ENCODE data around the gene CACNA1E. TPM values are rescaled to one million over a fixed set of nuclear protein-coding genes. Genes with fewer than 3 reads are reported as not detected.

The CACNA1E gene
- polyA plus RNA-seq, 3 donors from 2014 or later: not detected

DNA sequence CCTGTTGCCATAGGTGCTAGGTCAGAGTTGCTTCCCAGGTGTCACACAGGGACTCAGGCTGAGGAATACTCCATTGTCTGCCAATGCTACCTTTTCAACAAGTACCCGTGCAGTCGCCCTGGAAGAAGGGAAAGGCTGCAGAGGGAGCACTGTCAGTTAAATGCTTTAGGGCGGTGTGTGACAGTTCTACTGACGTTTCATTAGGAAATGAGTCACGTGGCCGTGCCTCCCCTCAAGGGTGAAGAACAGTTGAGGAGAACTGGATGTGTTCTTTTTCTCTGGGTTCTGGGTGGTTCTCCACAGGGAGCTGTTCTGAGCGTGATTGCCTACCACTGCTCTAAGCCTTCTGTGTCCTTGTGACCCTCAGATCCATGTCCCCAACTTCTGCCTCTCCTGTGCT, 197.6 kb downstream of the CACNA1E start:
- Mint-ChIP-seq H3K27me3 (ENCODE audit: low read depth in 3 of 3) (peaks cover 0 to 2% (median 0%) of the 10 kb centered on the region in 3 donors), H3K36me3 (no peaks in the 10 kb centered on the region), H3K9me3 (no peaks in the 10 kb centered on the region), H3K4me1 (no peaks in the 10 kb centered on the region), H3K4me3 (no peak overlapping the region), H3K27ac (no peak overlapping the region)
- no peak for DNase-seq

DNA sequence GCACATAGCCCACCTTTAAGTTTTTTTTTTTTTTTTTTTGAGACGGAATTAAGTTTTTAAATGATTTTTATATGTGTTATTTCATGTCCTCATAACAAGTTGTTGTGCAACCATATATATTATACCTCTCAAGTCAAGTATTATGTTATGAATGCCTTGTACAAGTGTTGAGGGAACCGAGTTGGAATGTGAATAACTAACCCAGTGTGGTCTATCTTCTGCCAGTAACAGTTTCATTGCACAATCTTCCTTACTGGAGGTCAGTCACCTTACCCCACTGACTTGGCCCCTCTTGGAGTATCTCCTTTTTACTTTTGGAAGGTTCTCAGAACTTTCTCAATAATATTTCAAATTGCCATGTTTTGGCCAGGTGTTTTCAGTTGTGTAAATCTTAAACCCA, 201.9 kb downstream of the CACNA1E start:
- H3K9me3 Mint-ChIP-seq: peaks cover 0 to 6% (median 0%) of the 10 kb centered on the region in 6 donors
- H3K27me3 Mint-ChIP-seq (ENCODE audit: low read depth in 3 of 3): no peaks in the 10 kb centered on the region
- DNase-seq: no peak
- H3K36me3 Mint-ChIP-seq: no peaks in the 10 kb centered on the region
- no peak overlapping the region for H3K4me3 Mint-ChIP-seq
- H3K27ac Mint-ChIP-seq: no peak overlapping the region
- H3K4me1 Mint-ChIP-seq: no peaks in the 10 kb centered on the region

DNA sequence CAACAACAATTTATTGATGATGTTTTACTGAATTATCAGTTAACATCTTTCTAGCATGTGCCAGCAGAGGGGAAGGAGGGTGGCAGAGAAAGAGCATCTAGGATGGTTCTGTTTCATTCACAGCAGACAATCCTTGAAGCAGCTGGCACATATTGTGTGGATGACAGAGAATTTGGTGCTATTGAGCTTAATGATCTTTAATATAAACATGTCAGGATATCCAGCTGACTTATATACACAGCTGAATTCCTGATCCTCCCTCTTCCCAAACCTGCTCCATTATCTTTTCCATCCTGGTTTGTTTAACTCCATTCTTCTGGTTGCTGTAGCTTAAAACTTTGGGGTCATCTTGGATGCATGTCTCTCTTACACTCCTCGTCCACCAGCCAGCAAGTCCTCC, 218.6 kb downstream of the CACNA1E start:
- DNase-seq: no peak
- peaks cover 0 to under 1% (median 0%) of the 10 kb centered on the region in 6 donors for H3K9me3 Mint-ChIP-seq
- no peaks in the 10 kb centered on the region for H3K4me1 Mint-ChIP-seq
- H3K27ac Mint-ChIP-seq: peak overlapping the region in 1 of 6 donors; percentile 17
- no peak overlapping the region for H3K4me3 Mint-ChIP-seq
- no peaks in the 10 kb centered on the region for H3K36me3 Mint-ChIP-seq
- peaks cover 0 to 5% (median 3%) of the 10 kb centered on the region in 3 donors for H3K27me3 Mint-ChIP-seq (ENCODE audit: low read depth in 3 of 3)

DNA sequence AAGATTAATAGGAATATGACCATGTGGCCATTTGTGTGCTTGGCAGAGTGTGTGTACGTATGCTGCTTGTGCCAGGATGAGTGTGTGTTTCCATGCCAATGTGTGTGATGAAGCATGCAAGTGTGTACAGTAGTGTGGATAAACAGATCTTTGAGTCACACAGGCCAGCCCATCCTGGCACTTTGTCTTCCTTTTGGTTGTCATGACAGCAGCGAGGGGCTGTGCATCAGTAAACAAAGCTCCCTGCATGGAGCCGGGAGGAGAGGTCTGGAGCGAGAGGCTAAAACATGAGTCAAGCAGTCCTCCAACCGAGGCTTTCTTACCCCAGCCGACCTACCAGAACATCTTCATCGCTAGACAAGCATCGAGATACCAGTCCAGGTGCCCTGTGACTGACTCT, 221.2 kb downstream of the CACNA1E start:
- DNase-seq: no peak
- H3K36me3 Mint-ChIP-seq: no peaks in the 10 kb centered on the region
- peaks cover 0 to 2% (median 0%) of the 10 kb centered on the region in 6 donors for H3K9me3 Mint-ChIP-seq
- no peaks in the 10 kb centered on the region for H3K4me1 Mint-ChIP-seq
- no peak overlapping the region for H3K4me3 Mint-ChIP-seq
- H3K27me3 Mint-ChIP-seq (ENCODE audit: low read depth in 3 of 3): peaks cover 0 to 2% (median 2%) of the 10 kb centered on the region in 3 donors
- H3K27ac Mint-ChIP-seq: no peak overlapping the region

DNA sequence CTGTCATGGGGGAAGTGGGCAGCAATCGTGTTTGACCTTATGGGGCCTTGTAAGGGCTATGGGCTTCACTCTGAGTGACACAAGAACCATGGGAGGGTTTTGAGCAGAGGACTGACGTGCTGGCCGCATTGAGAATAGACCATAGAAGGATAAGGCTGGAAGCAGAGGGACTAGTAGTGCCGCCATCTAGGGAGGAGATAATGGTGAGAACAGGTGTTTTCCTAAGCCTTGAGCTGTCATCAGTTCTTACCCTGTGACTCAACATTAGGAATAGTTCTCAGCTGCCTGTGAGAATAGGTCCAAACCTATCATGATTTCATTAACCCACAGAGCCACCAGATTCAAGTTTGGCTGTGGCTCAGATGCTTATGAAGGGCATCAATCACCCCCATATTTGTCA, 228.5 kb downstream of the CACNA1E start:
- DNase-seq: no peak
- Mint-ChIP-seq H3K36me3 (no peaks in the 10 kb centered on the region), H3K4me1 (no peaks in the 10 kb centered on the region), H3K27me3 (ENCODE audit: low read depth in 3 of 3) (peaks cover 1 to 6% (median 3%) of the 10 kb centered on the region in 3 donors), H3K9me3 (peaks cover 0 to 4% (median 0%) of the 10 kb centered on the region in 6 donors), H3K27ac (no peak overlapping the region), H3K4me3 (no peak overlapping the region)

DNA sequence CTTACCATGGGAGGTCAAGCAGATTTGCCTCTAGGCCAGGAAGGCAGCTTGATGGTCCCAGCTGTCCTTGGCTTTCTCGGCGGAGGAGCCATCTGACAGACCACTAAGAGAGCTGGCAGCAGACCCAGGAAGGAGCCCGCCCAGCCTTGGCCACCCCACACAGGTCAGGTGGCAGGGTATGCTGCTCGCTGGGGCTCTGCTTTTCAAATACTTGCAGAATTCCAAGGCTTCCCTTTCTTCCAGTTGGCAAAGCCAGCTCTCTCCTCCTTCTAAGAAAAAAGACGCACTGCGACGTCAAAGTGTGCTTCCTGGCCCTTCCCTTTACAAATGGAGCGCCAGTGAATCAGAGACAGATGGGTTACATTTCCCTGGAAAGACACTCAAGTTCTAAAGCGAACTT, 229.4 kb downstream of the CACNA1E start:
- no peaks in the 10 kb centered on the region for H3K36me3 Mint-ChIP-seq
- DNase-seq: no peak

DNA sequence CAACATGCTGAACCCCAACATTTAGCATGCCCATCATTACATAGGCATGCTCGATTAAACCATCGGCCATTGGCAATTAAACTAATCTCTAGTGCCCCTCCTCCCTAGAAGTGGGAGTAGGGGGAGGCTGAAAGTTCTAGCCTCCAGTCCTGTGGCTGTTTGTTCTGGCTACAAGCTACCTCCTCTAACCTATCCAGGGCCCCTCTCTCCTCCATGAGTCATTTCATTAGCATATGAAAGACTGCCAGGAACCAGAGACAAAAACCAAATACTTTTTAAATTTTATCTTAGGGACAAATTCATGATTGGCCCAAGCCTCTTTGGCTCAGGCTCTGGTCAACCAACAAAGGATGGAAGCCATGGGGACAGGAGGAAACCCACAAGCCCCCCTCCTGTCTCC, 231.1 kb downstream of the CACNA1E start:
- no peak for DNase-seq

More for the DNA sequence above, 229.4 kb downstream of the CACNA1E start:
- Mint-ChIP-seq H3K9me3 (peaks cover 0 to 4% (median 0%) of the 10 kb centered on the region in 6 donors), H3K4me1 (no peaks in the 10 kb centered on the region), H3K27me3 (ENCODE audit: low read depth in 3 of 3) (peaks cover 1 to 6% (median 4%) of the 10 kb centered on the region in 3 donors), H3K4me3 (no peak overlapping the region), H3K27ac (no peak overlapping the region)

DNA sequence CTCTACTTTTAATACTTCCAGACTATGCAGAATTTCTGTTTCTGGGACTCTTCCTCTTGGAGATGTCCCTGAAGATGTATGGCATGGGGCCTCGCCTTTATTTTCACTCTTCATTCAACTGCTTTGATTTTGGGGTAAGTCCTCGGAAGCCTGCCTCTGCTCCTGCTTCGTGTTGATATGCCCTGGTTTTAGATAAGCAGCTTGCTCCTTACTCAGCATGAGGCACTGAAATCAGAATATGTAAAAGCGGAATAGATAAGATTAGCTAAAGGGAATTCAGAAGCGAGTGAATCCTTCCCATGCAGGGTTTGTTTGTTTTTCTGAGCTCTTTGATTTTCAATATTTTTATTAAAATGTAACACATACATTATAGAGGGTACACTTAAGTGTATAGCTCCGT, 234.7 kb downstream of the CACNA1E start:
- Mint-ChIP-seq H3K36me3 (no peaks in the 10 kb centered on the region), H3K4me1 (no peaks in the 10 kb centered on the region), H3K4me3 (no peak overlapping the region), H3K27ac (no peak overlapping the region), H3K27me3 (ENCODE audit: low read depth in 3 of 3) (peaks cover 2 to 6% (median 4%) of the 10 kb centered on the region in 3 donors), H3K9me3 (peaks cover 0 to 2% (median 0%) of the 10 kb centered on the region in 6 donors)
- DNase-seq: no peak

More for the DNA sequence above, 231.1 kb downstream of the CACNA1E start:
- Mint-ChIP-seq H3K27ac (no peak overlapping the region), H3K9me3 (peaks cover 0 to 2% (median 0%) of the 10 kb centered on the region in 6 donors), H3K36me3 (no peaks in the 10 kb centered on the region), H3K4me3 (no peak overlapping the region), H3K4me1 (no peaks in the 10 kb centered on the region), H3K27me3 (ENCODE audit: low read depth in 3 of 3) (peaks cover 1 to 6% (median 4%) of the 10 kb centered on the region in 3 donors)

DNA sequence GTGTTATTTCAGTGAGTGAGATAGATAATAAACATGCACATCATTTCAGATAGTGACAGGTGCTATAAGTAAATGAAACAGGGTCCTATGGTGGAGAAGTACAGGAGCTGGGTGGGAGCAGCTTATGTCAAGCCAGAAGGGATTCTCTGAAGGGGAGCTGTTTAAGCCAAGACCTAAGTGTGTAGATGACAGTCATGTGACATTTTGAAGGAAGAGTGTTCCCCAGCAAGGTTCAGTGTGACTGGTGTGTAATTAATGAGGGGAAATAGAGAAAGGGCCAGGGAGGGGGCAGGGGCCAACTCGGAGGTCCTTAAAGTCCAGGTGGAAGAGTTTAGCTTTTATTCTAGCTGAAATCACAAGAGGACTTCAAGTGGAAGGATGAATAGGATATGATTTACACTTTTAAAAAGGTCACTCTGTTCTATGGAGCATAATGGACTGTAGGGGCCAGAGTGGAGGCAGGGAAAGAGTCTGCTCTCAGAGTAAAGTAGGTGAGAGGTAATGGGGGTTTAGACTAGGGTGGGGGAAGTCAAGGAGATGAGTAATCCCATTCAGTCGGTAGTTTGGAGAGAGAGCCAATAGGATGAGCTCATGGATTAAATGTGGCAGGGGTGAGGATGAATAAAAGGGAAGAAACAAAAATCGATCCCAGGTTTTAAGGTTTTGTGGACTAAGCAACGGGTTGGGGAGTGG, 243.1 kb downstream of the CACNA1E start:
- Mint-ChIP-seq H3K27me3 (ENCODE audit: low read depth in 3 of 3) (peaks cover 0 to 2% (median 0%) of the 10 kb centered on the region in 3 donors), H3K36me3 (no peaks in the 10 kb centered on the region), H3K4me1 (no peaks in the 10 kb centered on the region), H3K27ac (no peak overlapping the region), H3K4me3 (no peak overlapping the region), H3K9me3 (no peaks in the 10 kb centered on the region)
- no peak for DNase-seq

DNA sequence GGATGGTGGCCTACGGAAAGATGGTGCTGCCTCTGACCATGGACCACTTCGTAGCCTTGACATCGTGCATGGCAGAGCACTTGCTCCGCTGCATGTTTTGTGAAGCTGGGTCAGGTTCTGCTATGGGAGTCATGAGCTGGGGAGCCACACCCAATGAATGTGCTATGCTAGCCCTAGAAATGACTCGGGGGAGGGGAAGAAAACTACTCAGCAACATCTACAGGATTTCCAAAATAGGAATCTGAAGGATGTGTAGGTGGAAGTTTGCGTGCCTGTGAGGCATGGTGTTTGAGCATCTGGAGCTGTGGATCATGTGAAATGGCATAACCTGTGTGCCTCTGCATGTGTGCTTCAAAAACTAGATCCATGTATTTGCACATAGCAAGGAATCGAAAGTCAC, 247.3 kb downstream of the CACNA1E start:
- Mint-ChIP-seq H3K9me3 (no peaks in the 10 kb centered on the region), H3K36me3 (no peaks in the 10 kb centered on the region), H3K27me3 (ENCODE audit: low read depth in 3 of 3) (no peaks in the 10 kb centered on the region), H3K4me3 (no peak overlapping the region), H3K4me1 (no peaks in the 10 kb centered on the region), H3K27ac (no peak overlapping the region)
- no peak for DNase-seq

DNA sequence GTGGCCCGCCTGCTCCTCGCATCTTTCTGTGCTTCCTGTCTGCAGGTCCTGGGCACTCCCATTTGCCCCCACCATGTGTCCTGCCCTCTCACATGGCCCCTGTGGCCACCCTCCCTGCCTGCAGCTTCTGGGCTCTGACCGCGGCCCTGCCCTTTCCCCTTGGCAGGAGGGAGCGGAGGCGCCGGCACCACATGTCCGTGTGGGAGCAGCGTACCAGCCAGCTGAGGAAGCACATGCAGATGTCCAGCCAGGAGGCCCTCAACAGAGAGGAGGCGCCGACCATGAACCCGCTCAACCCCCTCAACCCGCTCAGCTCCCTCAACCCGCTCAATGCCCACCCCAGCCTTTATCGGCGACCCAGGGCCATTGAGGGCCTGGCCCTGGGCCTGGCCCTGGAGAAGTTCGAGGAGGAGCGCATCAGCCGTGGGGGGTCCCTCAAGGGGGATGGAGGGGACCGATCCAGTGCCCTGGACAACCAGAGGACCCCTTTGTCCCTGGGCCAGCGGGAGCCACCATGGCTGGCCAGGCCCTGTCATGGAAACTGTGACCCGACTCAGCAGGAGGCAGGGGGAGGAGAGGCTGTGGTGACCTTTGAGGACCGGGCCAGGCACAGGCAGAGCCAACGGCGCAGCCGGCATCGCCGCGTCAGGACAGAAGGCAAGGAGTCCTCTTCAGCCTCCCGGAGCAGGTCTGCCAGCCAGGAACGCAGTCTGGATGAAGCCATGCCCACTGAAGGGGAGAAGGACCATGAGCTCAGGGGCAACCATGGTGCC, 249.1 kb downstream of the CACNA1E start:
- no peak overlapping the region for H3K27ac Mint-ChIP-seq
- H3K4me3 Mint-ChIP-seq: no peak overlapping the region
- H3K36me3 Mint-ChIP-seq: no peaks in the 10 kb centered on the region
- no peaks in the 10 kb centered on the region for H3K9me3 Mint-ChIP-seq
- no peak for DNase-seq
- H3K27me3 Mint-ChIP-seq (ENCODE audit: low read depth in 3 of 3): no peaks in the 10 kb centered on the region
- no peaks in the 10 kb centered on the region for H3K4me1 Mint-ChIP-seq

DNA sequence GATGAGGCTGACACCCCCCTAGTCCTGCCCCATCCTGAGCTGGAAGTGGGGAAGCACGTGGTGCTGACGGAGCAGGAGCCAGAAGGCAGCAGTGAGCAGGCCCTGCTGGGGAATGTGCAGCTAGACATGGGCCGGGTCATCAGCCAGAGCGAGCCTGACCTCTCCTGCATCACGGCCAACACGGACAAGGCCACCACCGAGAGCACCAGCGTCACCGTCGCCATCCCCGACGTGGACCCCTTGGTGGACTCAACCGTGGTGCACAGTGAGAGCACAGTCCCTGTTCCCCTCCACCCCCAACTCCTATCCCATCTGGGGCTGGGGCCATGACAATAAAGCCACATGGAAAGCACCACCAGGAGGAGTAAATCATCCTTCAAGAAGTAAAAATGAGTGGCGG, 250.2 kb downstream of the CACNA1E start:
- no peak for DNase-seq
- Mint-ChIP-seq H3K36me3 (no peaks in the 10 kb centered on the region), H3K9me3 (no peaks in the 10 kb centered on the region), H3K27me3 (ENCODE audit: low read depth in 3 of 3) (no peaks in the 10 kb centered on the region), H3K27ac (no peak overlapping the region), H3K4me3 (no peak overlapping the region), H3K4me1 (no peaks in the 10 kb centered on the region)

DNA sequence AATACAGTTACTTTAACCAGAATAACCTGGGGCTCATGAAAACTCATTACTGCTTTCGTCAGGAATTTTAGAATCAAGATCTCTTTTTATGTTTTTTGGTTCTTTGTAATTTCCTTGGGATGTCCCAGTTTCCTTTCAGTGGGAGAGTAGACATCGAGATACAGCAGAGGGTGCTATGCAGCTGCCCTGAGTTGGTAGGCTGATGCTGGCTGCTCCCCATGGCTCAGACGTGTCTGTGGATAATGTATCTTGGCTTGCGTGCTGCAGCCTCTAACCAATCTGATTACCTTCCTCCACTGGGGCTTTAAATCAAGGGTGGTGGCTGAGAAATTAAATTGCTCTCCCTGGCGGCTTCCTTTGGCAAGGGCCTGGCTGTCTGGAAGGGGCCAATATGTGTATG, 253.7 kb downstream of the CACNA1E start:
- Mint-ChIP-seq H3K27ac (no peak overlapping the region), H3K27me3 (ENCODE audit: low read depth in 3 of 3) (no peaks in the 10 kb centered on the region), H3K36me3 (no peaks in the 10 kb centered on the region), H3K4me1 (no peaks in the 10 kb centered on the region), H3K9me3 (no peaks in the 10 kb centered on the region), H3K4me3 (no peak overlapping the region)
- no peak for DNase-seq

DNA sequence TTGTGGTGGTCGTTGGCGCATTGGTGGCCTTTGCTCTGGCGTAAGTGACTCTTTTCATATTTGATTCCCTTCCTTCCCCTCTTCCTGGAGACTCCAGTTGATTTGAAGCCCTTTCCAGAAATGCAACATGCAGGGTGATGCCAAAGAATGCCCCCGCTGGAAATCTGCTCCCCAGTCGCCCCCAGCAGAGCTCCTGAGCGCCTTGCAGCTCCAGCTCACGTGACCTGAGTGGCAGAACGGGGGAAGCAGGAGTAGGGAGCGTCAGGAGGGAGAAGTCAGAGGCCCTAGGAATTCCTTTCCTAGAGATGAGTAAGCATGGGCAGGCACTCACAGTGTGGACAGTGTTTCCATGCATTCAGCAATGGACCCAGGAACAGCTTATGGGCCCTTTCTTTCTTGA, 255.9 kb downstream of the CACNA1E start:
- H3K4me1 Mint-ChIP-seq: no peaks in the 10 kb centered on the region
- no peaks in the 10 kb centered on the region for H3K27me3 Mint-ChIP-seq (ENCODE audit: low read depth in 3 of 3)
- no peak for DNase-seq
- no peak overlapping the region for H3K4me3 Mint-ChIP-seq
- H3K36me3 Mint-ChIP-seq: no peaks in the 10 kb centered on the region
- H3K27ac Mint-ChIP-seq: no peak overlapping the region
- no peaks in the 10 kb centered on the region for H3K9me3 Mint-ChIP-seq
